C4-2B (cell line): ENCODE data around the gene PAQR5.

Source experiments
- CTCF ChIP-seq: fragments of 450-650 bp; conservative IDR thresholded peaks from 2 replicates; pipeline ENCODE4 v1.5.1; 2017; ENCODE audit warnings: mild to moderate bottlenecking
- ZFX ChIP-seq: fragments of 450-650 bp; IDR thresholded peaks from 2 replicates; pipeline ENCODE4 v1.6.1; 2017

DNA sequence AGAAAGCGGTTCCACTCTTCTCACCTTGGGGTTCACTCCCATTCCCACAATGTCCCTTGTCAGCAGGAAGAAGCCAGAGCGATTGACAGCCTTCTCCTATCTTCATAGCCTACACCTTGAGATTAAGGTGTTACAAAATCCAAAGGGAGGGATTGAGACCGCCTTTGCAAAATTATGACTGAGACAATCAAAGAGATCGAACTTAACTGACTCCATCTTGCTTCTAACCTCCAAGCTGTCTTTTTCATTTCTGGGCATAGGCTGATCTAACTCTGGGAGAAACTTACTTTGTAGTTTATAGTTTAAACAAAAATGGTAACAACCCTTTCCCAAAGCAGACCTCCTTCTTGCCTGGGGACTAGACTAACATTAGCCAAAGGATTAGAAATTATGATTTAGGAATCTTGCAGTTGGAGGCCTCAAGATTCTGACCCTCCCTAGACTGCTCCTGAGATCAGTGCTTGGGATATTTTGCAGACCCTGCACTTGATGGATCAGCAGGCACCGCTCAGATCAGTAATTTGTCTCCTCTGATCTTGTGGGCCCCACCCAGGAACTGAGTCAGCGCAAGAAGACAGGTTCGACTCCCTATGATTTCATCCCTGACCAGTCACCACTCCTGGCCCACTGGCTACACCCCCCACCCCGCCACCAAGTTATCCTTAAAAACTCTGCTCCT is 40.0 kb downstream of the PAQR5 start:
- no peak for TF ChIP-seq CTCF
- TF ChIP-seq ZFX: no peak
